Psoas muscle (tissue), 8 donors: ENCODE data around the gene SCARB1. TPM values are rescaled to one million over a fixed set of nuclear protein-coding genes. Genes with fewer than 3 reads are reported as not detected.

Source experiments
- ATAC-seq, 4 donors: fragments of 200-7000 bp; cut with Tn5 transposase; one replicate each; pipeline ENCODE4 v1.9.1; 2020; ENCODE audit warnings: moderate library complexity in 3 of 4, mild to moderate bottlenecking in 2 of 4
- DNase-seq, 2 donors: peaks; one replicate each; pipeline ENCODE4 v3.0.0-alpha.2; 2020
- H3K27ac ChIP-seq: fragments of 200-600 bp; one replicate; pipeline ENCODE4 v1.8.0; 2022
- H3K27me3 ChIP-seq, 3 donors: fragments of 200-600 bp in 1 of 3; one replicate each; pipeline versions ENCODE4 v1.6.1 to v1.8.0; 2013 to 2022; ENCODE audit warnings: low read length in 2 of 3, mild to moderate bottlenecking in 2 of 3, moderate library complexity in 1 of 3; ENCODE audit not compliant: insufficient read depth in 3 of 3
- H3K36me3 ChIP-seq, 2 donors: fragments of 200-600 bp in 1 of 2; one replicate each; pipeline versions ENCODE4 v1.6.1 to v1.8.0; 2013 to 2022; ENCODE audit warnings: low read depth in 1 of 2, mild to moderate bottlenecking in 1 of 2, moderate library complexity in 1 of 2; ENCODE audit not compliant: insufficient read depth in 1 of 2
- H3K4me1 ChIP-seq: fragments of 200-600 bp; one replicate; pipeline ENCODE4 v1.8.0; 2022
- H3K4me3 ChIP-seq: fragments of 200-600 bp; one replicate; pipeline ENCODE4 v1.8.0; 2022; ENCODE audit warnings: mild to moderate bottlenecking
- H3K9me3 ChIP-seq: fragments of 200-600 bp; one replicate; pipeline ENCODE4 v1.8.0; 2022
- CTCF ChIP-seq: fragments of 200-600 bp; IDR thresholded peaks from one replicate; pipeline ENCODE4 v1.8.0; 2022; ENCODE audit warnings: antibody characterized with exemption
- WGBS, 3 donors: extraction: QIAGEN DNeasy Blood & Tissue Kit; methylation state at CpG; one replicate each; pipeline versions ENCODE4 v1.1.6 to v1.1.7; 2013; 5-methylcytosine and 5-hydroxymethylcytosine counted together
- intact Hi-C, 2 donors: fragments of 100-400 bp; cut with DNase I; formaldehyde crosslinking; loops; one replicate each; pipeline versions ENCODE4 v1.11.0 to v1.14.2; 2022
- polyA plus RNA-seq, 3 donors: library from polyadenylated mRNA; stranded (reverse); fragments of 200-250 nt; gene quantifications; one replicate each; pipeline ENCODE4 v1.2.3, GENCODE V29; 2013
- total RNA-seq, 4 donors: library from RNA; stranded (reverse); fragmentation: NEBNext Ultra II Directional in 2 of 4; extraction: Animal tissue kit (Norgen Biotek cat#: 25700) in 2 of 4; gene quantifications; one replicate each; pipeline versions ENCODE4 v1.2.1 to v1.2.4, GENCODE V29; 2021 to 2023
- donor health status: healthy with polysubstance abuse.
- donor health status: DM: no; HTN: no; CAD: no; lungs with moderate emphysema.
- donor health status: Bipolar disorder and iron deficiency.
- donor health status: healthy.
- donor health status: DM: yes; HTN: yes; CAD: no.
- donor health status: DM: no; HTN: no; CAD: no.
- donor health status: DM: no; HTN: no; CAD: no.
- donor health status: DM: yes; HTN: yes; CAD: no.

Gene SCARB1
- total and polyA plus RNA-seq, 7 donors: 5.7 to 19.6 (median 9.1) TPM

- ATAC-seq: peak in 1 of 4 donors; percentile 43
- no peak for DNase-seq
- WGBS, 3 donors: 74 to 82% (median 80%) methylated on average over 15 of the region's 15 CpGs
- Histone ChIP-seq H3K4me3 (no peak overlapping the region), H3K27me3 (no peaks in the 10 kb centered on the region), H3K9me3 (no peaks in the 10 kb centered on the region), H3K4me1 (peaks cover 8% of the 10 kb centered on the region), H3K27ac (no peak overlapping the region), H3K36me3 (no peaks in the 10 kb centered on the region)
- no peak for TF ChIP-seq CTCF
- intact Hi-C loops: no loop called here
Observed at GRCh38 chr12:124827588-124828184, 36.0 kb downstream of the SCARB1 start.

- 80 to 86% (median 84%) methylated on average over 8 of the region's 8 CpGs for WGBS, 3 donors
- H3K27ac ChIP-seq: no peak overlapping the region
- DNase-seq (no peak), ATAC-seq (no peak)
- peaks cover 4% of the 10 kb centered on the region for H3K4me1 ChIP-seq
- H3K4me3 ChIP-seq: no peak overlapping the region
- no peaks in the 10 kb centered on the region for H3K9me3 ChIP-seq
- intact Hi-C loops: no loop called here
- H3K36me3 ChIP-seq: no peaks in the 10 kb centered on the region
- no peaks in the 10 kb centered on the region for H3K27me3 ChIP-seq
- TF ChIP-seq CTCF: no peak
Observed at GRCh38 chr12:124824195-124824594, 39.5 kb downstream of the SCARB1 start.

- no peaks in the 10 kb centered on the region for H3K4me1 ChIP-seq
- DNase-seq (no peak), ATAC-seq (no peak)
- no peaks in the 10 kb centered on the region for H3K27me3 ChIP-seq
- WGBS, 3 donors: 88 to 91% (median 89%) methylated on average over 16 of the region's 16 CpGs
- intact Hi-C loops: no loop called here
- no peak for TF ChIP-seq CTCF
- H3K4me3 ChIP-seq: no peak overlapping the region
- no peak overlapping the region for H3K27ac ChIP-seq
- no peaks in the 10 kb centered on the region for H3K36me3 ChIP-seq
- no peaks in the 10 kb centered on the region for H3K9me3 ChIP-seq
Observed at GRCh38 chr12:124823272-124823970, 40.2 kb downstream of the SCARB1 start.

GRCh38 chr12:124822218-124822617 is 41.4 kb downstream of the SCARB1 start:
- Histone ChIP-seq H3K36me3 (no peaks in the 10 kb centered on the region), H3K9me3 (no peaks in the 10 kb centered on the region), H3K27ac (no peak overlapping the region), H3K4me3 (no peak overlapping the region), H3K27me3 (no peaks in the 10 kb centered on the region), H3K4me1 (no peaks in the 10 kb centered on the region)
- ATAC-seq (no peak), DNase-seq (no peak)
- intact Hi-C loops: no loop called here
- WGBS, 3 donors: 96 to 98% (median 97%) methylated on average over 6 of the region's 6 CpGs
- no peak for TF ChIP-seq CTCF
